ENCODE data around the gene TSPAN18. TPM values are rescaled to one million over a fixed set of nuclear protein-coding genes. Genes with fewer than 3 reads are reported as not detected.

TSPAN18 gene
- total RNA-seq, 1 donor from 2014 or later = 38.4 TPM

- intact Hi-C loops (cut with DNase I) = no loop called here
- TF ChIP-seq CTCF (IDR thresholded peaks at IDR 0.05) = no peak
- Histone ChIP-seq H3K27ac (no peak overlapping the region), H3K27me3 (ENCODE audit: low read depth) (peaks cover 7% of the 10 kb centered on the region), H3K4me1 (peaks cover 10% of the 10 kb centered on the region), H3K9me3 (no peaks in the 10 kb centered on the region), H3K4me3 (no peak overlapping the region), H3K36me3 (no peaks in the 10 kb centered on the region)
- DNase-seq = no peak
- no peak for ATAC-seq
These were observed 190.1 kb downstream of the TSPAN18 start for GRCh38 chr11:44916801-44917385.

GRCh38 chr11:44917741-44918140, 191.0 kb downstream of the TSPAN18 start:
- intact Hi-C loops (cut with DNase I) = no loop called here
- no peak for TF ChIP-seq CTCF (IDR thresholded peaks at IDR 0.05)
- no peak overlapping the region for H3K27ac ChIP-seq
- no peaks in the 10 kb centered on the region for H3K36me3 ChIP-seq
- no peaks in the 10 kb centered on the region for H3K9me3 ChIP-seq
- peaks cover 9% of the 10 kb centered on the region for H3K4me1 ChIP-seq
- ATAC-seq = no peak
- DNase-seq = no peak
- H3K4me3 ChIP-seq = no peak overlapping the region
- peaks cover 7% of the 10 kb centered on the region for H3K27me3 ChIP-seq (ENCODE audit: low read depth)

GRCh38 chr11:44920451-44920850, 193.7 kb downstream of the TSPAN18 start:
- Histone ChIP-seq H3K27me3 (ENCODE audit: low read depth) (peaks cover 7% of the 10 kb centered on the region), H3K4me3 (no peak overlapping the region), H3K4me1 (peaks cover 8% of the 10 kb centered on the region), H3K27ac (no peak overlapping the region), H3K36me3 (no peaks in the 10 kb centered on the region), H3K9me3 (no peaks in the 10 kb centered on the region)
- ATAC-seq (no peak), DNase-seq (no peak)
- intact Hi-C loops (cut with DNase I) = no loop called here
- TF ChIP-seq CTCF (IDR thresholded peaks at IDR 0.05) = no peak

- TF ChIP-seq CTCF (IDR thresholded peaks at IDR 0.05) = no peak
- H3K27me3 ChIP-seq (ENCODE audit: low read depth) = no peaks in the 10 kb centered on the region
- ATAC-seq (no peak), DNase-seq (no peak)
- no peaks in the 10 kb centered on the region for H3K4me1 ChIP-seq
- no peak overlapping the region for H3K27ac ChIP-seq
- no peaks in the 10 kb centered on the region for H3K9me3 ChIP-seq
- no peak overlapping the region for H3K4me3 ChIP-seq
- H3K36me3 ChIP-seq = no peaks in the 10 kb centered on the region
- intact Hi-C loops (cut with DNase I) = no loop called here
These were observed 196.4 kb downstream of the TSPAN18 start for GRCh38 chr11:44923115-44923514.

- no peaks in the 10 kb centered on the region for H3K4me1 ChIP-seq
- no peak overlapping the region for H3K27ac ChIP-seq
- no peak for TF ChIP-seq CTCF (IDR thresholded peaks at IDR 0.05)
- no peaks in the 10 kb centered on the region for H3K36me3 ChIP-seq
- DNase-seq (no peak), ATAC-seq (no peak)
- no peaks in the 10 kb centered on the region for H3K27me3 ChIP-seq (ENCODE audit: low read depth)
- H3K4me3 ChIP-seq = no peak overlapping the region
- no peaks in the 10 kb centered on the region for H3K9me3 ChIP-seq
- intact Hi-C loops (cut with DNase I) = no loop called here
These were observed 197.0 kb downstream of the TSPAN18 start for GRCh38 chr11:44923806-44924205.

All from lower lobe of right lung (tissue), 2 donors.